ENCODE results near the gene GLIPR1L1. TPM values are rescaled to one million over a fixed set of nuclear protein-coding genes. Genes with fewer than 3 reads are reported as not detected.

The GLIPR1L1 gene
- total and polyA plus RNA-seq, 2 of the 8 experiments (the other 6 are each of a cell fraction or from before 2014, with no cell fraction given): 1.2 to 1.7 TPM

DNA sequence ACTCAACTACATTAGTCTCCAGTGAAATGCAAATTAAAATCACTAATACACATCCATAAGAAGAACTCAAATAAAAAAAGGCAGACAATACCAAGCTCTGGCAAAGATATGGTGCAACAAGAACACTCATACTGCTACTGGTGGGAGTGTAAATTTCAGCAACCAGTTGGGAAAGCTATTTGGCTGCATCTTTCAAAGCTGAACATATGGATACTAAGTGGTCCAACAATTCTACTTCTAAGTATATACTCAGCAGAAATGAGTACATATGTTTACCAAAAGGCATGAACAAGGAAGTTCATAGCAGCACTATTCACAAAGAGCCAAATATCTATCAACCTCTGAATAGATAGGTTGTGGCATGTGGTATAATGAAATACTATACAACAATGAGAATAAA is 31.7 kb upstream of the GLIPR1L1 start:
- Histone ChIP-seq H3K4me1 (replicated peaks in 1 of 4; ENCODE audit: control insufficient read depth in 3 of 4, insufficient read depth in 4 of 4, low read length in 3 of 4) (no peaks in the 10 kb centered on the region; a peak in 1 of 7 replicates), H2BK20ac (ENCODE audit: low read length) (no peak overlapping the region), H2AK5ac (ENCODE audit: low read depth, low read length) (no peak overlapping the region), H4K5ac (ENCODE audit: insufficient read length, low read depth, low read length) (no peak overlapping the region), H2AFZ (ENCODE audit: low read length) (no peak overlapping the region), H4K91ac (replicated peaks; ENCODE audit: insufficient read length, low read length) (no peak overlapping the region), H3K27me3 (replicated peaks in 1 of 4; ENCODE audit: control insufficient read depth in 3 of 4, extremely low read depth in 1 of 4, insufficient read depth in 3 of 4, low read length in 3 of 4) (no peaks in the 10 kb centered on the region), H3K36me3 (ENCODE audit: control insufficient read depth in 2 of 4, insufficient read depth in 4 of 4, low read length in 3 of 4) (no peaks in the 10 kb centered on the region), H3K4me3 (ENCODE audit: extremely low read depth in 1 of 4, insufficient read depth in 2 of 4, low read depth in 3 of 4, low read length in 4 of 4) (no peak overlapping the region), H3K23me2 (ENCODE audit: low read depth, low read length) (no peaks in the 10 kb centered on the region), H3K79me2 (ENCODE audit: control insufficient read depth in 1 of 2, insufficient read depth in 2 of 2, low read length in 2 of 2) (no peaks in the 10 kb centered on the region), H2BK12ac (ENCODE audit: low read depth, low read length) (no peak overlapping the region), H3K18ac (ENCODE audit: extremely low read depth, low read length) (no peak overlapping the region), H3K4ac (replicated peaks; ENCODE audit: insufficient read length, low read depth, low read length) (no peak overlapping the region), H2BK120ac (replicated peaks; ENCODE audit: low read depth, low read length) (no peak overlapping the region), H4K20me1 (replicated peaks in 1 of 2; ENCODE audit: control insufficient read depth in 1 of 2, insufficient read depth in 2 of 2, low read length in 2 of 2) (no peaks in the 10 kb centered on the region), H2BK15ac (ENCODE audit: low read length) (no peak overlapping the region), H3K23ac (ENCODE audit: insufficient read length) (no peak overlapping the region), H3K56ac (replicated peaks; ENCODE audit: insufficient read length, low read depth, low read length) (no peak overlapping the region), H2BK5ac (ENCODE audit: low read depth, low read length) (no peak overlapping the region), H3K9me3 (ENCODE audit: insufficient read depth in 2 of 2, low read depth in 1 of 2, low read length in 1 of 2) (no peaks in the 10 kb centered on the region), H3K14ac (ENCODE audit: insufficient read length) (no peak overlapping the region), H4K8ac (ENCODE audit: extremely low read depth, insufficient read depth, low read length) (no peak overlapping the region), H3K79me1 (ENCODE audit: low read depth, low read length) (no peaks in the 10 kb centered on the region), H3K27ac (ENCODE audit: low read depth, low read length) (no peak overlapping the region), H3K4me2 (ENCODE audit: insufficient read depth in 1 of 2, low read depth in 2 of 2, low read length in 2 of 2) (no peak overlapping the region), H3K9ac (replicated peaks in 1 of 4; ENCODE audit: extremely low read depth in 1 of 4, low read depth in 3 of 4, low read length in 3 of 4) (peak overlapping the region in 1 of 4 experiments; percentile 34; a peak in 1 of 7 replicates)
- no peak for DNase-seq (ENCODE audit: low read depth in 1 of 2, low spot score in 2 of 2)
- FAIRE-seq: no peak
- POLR2A ChIA-PET (ENCODE audit: partially characterized antibody): no interaction called here
- CTCF ChIA-PET (ENCODE audit: partially characterized antibody): interaction anchor here (1.2 to 1.7 kb wide), 4 partner anchors 9 to 500 kb away, joined by 3 to 7 read pairs (median 4); no protein-coding TSS in a partner anchor
- TF ChIP-seq GABPA (IDR thresholded peaks at IDR 0.05; ENCODE audit: borderline replicate concordance, insufficient read depth, low read length) (no peak), POU5F1 (IDR thresholded peaks at IDR 0.05; ENCODE audit: low read depth, low read length) (no peak), SAP30 (IDR thresholded peaks at IDR 0.05; ENCODE audit: insufficient read depth, insufficient replicate concordance, low read length) (no peak), TCF12 (IDR thresholded peaks at IDR 0.05; ENCODE audit: low read depth, low read length) (no peak), KDM5A (IDR thresholded peaks at IDR 0.05; ENCODE audit: low read length) (no peak), CREB1 (IDR thresholded peaks at IDR 0.05) (no peak), RFX5 (IDR thresholded peaks at IDR 0.05; ENCODE audit: borderline replicate concordance, low read depth, low read length) (no peak), RNF2 (IDR thresholded peaks at IDR 0.05; ENCODE audit: borderline replicate concordance, low read depth, low read length, missing control alignments, poor library complexity, severe bottlenecking) (no peak), CHD2 (IDR thresholded peaks at IDR 0.05; ENCODE audit: low read length) (no peak), CHD1 (IDR thresholded peaks at IDR 0.05; ENCODE audit: low read depth, low read length) (no peak), SUZ12 (IDR thresholded peaks at IDR 0.05; ENCODE audit: low read length) (no peak), SP1 (IDR thresholded peaks at IDR 0.05; ENCODE audit: low read depth, low read length) (no peak), RBBP5 (IDR thresholded peaks at IDR 0.05; ENCODE audit: borderline replicate concordance, low read depth, low read length) (no peak)
- TF ChIP-seq, protein P1, sequence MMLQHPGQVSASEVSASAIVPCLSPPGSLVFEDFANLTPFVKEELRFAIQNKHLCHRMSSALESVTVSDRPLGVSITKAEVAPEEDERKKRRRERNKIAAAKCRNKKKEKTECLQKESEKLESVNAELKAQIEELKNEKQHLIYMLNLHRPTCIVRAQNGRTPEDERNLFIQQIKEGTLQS (IDR thresholded peaks at IDR 0.05; ENCODE audit: insufficient read depth, low read depth, low read length): no peak
- TF ChIP-seq, protein P2, sequence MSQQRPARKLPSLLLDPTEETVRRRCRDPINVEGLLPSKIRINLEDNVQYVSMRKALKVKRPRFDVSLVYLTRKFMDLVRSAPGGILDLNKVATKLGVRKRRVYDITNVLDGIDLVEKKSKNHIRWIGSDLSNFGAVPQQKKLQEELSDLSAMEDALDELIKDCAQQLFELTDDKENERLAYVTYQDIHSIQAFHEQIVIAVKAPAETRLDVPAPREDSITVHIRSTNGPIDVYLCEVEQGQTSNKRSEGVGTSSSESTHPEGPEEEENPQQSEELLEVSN (IDR thresholded peaks at IDR 0.05): no peak
